IPS-NIHi7 (cell line): ENCODE results near the gene ADAMTS4.

Experiments
- DNase-seq: peaks from one replicate; pipeline ENCODE4 v3.0.0; 2012; ENCODE audit warnings: mixed read lengths; ENCODE audit errors: extremely low spot score

The ADAMTS4 gene

GRCh38 chr1:161174911-161175310 lies 23.9 kb downstream of the ADAMTS4 start:
- no peak for DNase-seq

GRCh38 chr1:161173711-161174110 lies 25.1 kb downstream of the ADAMTS4 start:
- no peak for DNase-seq

DNA sequence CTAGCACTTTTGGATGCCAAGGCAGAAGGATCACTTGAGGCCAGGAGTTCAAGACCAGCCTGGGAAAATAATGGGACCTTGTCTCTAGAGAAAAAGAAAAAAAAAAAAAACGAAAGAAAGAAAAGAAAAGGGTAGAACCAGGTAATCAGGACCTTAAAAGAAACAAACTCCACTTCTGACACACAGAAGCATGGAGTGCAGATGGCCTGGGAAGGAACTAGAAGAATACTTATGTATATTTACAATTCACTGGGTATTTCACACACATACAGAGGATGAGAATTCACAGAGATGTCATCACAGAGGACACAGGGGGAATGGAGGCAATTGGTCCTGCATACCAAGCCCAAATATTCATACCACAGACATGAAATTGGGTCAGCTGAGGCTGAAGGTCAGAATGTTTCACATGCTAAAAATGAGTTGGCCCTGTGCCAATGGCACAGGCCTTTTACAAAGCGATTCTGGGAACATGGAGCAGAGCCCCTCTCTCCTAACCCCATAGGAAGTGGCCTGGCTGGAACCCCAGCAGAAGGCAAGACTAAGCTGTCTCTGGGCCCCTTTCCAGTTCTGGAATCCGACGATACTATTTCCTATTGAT lies 26.0 kb downstream of the ADAMTS4 start:
- DNase-seq: no peak

DNA sequence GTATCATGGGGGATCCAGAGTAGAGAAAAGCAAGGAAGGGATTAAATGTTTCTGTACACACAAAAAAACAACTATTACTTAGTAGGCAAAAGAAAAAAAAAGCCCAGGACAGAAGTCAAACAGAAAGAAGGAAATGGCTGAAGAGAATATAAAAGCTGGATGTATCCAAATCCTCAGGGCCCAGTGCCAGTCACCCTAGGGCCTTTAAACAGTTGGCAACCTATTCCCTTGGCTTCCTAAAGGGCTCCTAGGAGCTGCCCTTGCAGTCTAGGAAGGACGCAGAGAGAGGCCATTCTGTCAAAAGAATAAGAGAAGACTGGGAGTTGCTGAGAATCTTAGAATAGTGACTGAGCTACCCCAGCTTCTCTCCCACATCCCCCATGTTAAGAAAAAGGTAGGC lies 26.5 kb downstream of the ADAMTS4 start:
- DNase-seq: no peak

DNA sequence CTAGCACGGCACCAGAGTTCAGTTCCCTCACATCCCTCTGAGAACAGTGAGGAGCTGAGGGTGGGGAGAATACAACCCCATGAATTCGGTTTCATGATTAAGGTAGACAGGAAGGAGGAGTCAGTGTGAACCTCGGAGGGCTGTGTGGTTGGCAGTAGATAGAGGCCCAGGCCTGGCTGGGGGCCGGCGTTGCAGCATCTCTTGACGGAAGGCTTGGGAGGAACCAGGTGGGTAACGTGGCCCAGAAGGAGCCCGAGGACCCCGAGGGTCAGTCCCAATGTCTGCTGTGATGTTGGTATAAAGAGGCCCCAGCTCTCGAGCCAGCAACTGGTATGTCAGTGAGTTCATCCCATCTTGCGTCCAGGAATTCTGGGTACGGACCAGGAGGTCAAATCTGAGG lies 27.2 kb downstream of the ADAMTS4 start:
- DNase-seq: no peak

- no peak for DNase-seq
Measured at GRCh38 chr1:161171191-161171590, 27.7 kb downstream of the ADAMTS4 start.

DNA sequence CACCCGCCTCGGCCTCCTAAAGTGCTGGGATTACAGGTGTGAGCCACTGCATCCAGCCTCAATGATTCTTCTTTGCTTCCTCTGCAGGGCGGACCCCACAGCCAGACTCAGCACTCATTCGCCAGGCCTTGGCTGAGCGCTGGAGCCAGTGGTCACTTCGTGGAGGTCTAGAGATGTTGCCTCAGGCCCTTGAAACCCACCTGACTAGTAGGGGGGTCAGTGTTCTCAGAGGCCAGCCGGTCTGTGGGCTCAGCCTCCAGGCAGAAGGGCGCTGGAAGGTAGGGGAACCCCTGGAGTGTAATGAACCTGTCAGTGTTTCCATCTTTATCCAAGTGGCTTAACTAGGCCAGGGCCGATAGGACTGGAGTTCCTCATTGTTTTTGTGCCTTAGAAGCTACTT lies 29.9 kb downstream of the ADAMTS4 start:
- DNase-seq: no peak

DNA sequence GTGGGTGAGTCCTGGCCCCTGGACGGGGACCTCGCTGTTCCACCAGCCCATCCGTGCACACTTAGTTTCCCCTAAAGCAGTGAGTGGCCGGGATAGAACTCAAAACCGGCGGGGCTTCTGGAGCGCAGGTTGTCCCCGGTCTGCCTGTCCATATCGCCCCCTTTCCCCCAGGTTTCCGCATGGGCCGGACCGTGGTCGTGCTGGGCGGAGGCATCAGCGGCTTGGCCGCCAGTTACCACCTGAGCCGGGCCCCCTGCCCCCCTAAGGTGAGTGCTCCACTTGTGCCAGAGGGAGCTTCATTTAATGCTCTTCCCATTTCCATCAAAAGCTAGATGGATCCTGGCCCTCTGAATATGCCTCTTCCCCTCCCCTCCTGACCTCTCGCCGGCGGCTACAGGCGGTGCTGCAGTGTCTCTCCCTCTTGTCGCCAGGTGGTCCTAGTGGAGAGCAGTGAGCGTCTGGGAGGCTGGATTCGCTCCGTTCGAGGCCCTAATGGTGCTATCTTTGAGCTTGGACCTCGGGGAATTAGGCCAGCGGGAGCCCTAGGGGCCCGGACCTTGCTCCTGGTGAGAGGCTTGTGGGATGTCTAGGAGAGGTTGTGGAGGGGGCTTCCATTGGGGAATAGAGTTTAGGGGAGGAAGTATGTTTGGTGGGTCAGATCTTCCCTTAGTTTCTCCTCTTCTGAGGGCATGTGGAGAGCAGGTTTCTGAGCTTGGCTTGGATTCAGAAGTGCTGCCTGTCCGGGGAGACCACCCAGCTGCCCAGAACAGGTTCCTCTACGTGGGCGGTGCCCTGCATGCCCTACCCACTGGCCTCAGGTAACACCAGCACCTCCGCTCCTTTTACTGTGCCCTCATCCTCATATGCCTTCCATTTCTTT lies 31.9 kb downstream of the ADAMTS4 start:
- DNase-seq: peak; percentile 35

GRCh38 chr1:161165742-161166668 lies 32.8 kb downstream of the ADAMTS4 start, which contains the start of gene PPOX:
Gene PPOX (plus strand): TSS chr1:161166426. CDS start chr1:161166848, 422 bp downstream.
- DNase-seq: peak; percentile 93

DNA sequence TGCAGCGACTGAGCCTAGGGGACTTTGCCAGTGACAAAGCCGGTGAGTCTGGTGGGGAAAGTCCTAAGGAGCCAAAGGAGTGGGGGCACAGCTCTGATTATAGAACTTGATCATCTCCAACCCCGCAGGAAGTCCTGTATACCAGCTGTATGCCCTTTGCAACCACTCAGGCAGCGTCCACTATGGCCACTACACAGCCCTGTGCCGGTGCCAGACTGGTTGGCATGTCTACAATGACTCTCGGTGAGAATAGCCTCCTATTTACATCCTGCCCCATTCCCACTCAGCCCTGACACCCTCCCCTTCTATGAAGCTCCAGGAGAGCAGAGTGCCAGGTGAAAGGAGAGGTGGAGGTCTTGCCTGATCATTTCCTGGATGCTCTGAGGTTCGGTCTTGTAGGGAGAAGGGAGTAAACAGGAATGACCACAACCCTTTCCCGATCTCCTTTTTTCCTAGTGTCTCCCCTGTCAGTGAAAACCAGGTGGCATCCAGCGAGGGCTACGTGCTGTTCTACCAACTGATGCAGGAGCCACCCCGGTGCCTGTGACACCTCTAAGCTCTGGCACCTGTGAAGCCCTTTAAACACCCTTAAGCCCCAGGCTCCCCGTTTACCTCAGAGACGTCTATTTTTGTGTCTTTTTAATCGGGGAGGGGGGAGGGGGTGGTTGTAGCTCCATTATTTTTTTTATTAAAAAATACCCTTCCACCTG lies 33.8 kb downstream of the ADAMTS4 start:
- DNase-seq: no peak

DNA sequence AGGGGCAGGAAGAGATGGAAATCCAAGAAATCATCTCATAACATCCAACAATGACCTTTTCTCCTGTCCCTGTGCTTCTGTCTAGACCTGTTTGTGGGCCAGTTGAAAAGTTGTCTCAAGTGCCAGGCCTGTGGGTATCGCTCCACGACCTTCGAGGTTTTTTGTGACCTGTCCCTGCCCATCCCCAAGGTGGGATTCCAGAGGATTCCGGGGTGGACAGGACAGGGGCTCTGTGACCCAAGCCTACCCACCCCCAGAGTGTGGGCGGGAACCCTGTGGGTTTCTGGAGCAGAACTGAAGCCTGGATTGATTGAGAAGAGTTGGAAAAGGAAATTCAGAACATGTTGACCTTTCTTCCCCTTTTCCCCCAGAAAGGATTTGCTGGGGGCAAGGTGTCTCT lies 35.1 kb downstream of the ADAMTS4 start:
- DNase-seq: no peak

- no peak for DNase-seq
Measured at GRCh38 chr1:161162806-161163205, 36.0 kb downstream of the ADAMTS4 start.

- no peak for DNase-seq
Measured at GRCh38 chr1:161162052-161162451, 36.8 kb downstream of the ADAMTS4 start.

DNA sequence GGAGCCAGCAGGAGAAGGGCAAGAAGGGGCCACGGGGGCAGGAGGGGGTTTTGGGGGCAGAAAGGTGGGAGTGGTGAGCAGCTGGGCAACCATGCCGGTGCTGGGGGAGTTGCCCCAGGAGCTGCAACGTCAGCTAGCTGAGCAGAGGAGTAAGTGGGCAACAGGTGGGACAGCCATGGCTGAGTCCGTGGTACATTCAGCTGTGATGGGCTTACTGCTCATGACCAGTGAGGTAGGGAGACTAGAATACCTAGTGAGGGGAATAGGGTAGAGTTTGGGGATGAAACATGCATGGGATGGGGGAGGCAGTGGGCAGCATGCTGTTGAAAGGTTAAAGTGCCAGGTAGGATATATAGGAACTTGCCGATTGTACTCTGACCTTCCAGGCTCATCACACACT lies 37.2 kb downstream of the ADAMTS4 start:
- no peak for DNase-seq

DNA sequence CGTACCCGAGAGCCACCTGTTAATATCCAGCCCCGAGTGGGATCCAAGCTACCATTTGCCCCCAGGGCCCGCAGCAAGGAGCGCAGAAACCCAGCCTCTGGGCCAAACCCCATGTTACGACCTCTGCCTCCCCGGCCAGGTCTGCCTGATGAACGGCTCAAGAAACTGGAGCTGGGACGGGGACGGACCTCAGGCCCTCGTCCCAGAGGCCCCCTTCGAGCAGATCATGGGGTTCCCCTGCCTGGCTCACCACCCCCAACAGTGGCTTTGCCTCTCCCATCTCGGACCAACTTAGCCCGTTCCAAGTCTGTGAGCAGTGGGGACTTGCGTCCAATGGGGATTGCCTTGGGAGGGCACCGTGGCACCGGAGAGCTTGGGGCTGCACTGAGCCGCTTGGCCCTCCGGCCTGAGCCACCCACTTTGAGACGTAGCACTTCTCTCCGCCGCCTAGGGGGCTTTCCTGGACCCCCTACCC lies 38.1 kb downstream of the ADAMTS4 start:
- DNase-seq: no peak

GRCh38 chr1:161159913-161160243 lies 39.0 kb downstream of the ADAMTS4 start:
- DNase-seq: no peak

DNA sequence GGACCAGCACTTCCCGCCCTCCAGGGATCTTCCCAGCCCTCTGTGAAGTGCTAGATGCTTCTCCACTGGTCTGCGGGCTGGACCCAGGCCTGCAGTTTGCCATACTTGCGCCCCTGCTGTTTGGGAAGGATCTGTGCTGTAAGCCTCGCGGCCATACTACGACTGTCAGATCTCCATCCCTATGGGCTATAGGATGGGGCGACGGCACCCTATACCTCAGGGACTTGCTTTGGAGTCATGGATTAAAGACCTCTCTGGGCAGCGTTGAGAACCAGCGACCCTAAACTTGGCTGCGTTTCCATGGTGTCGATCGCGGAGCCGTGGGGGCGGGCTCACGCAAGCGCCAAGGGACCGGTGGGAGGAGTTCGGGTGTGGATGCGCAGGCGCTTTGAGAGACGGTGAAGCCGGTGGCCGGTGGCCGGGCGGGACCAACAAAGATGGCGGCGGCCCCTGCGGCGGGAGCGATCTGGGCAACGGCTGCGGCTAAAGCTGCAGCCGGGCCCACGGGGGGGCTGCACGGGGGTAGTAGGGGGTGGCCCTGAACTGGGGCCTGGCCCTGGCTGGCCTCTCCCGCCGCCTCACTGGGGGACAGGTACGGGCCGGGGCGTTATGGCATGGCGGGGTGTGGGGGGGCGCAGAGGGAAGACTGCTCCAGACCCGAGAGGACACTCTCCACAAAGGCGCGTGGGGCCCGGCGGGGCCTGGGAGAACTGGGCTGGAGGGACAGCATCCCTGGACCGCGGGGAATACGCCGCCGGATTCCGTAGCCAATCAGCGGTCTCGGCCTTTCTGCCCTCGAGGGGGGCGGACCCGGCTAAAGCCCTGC lies 39.6 kb downstream of the ADAMTS4 start, which contains the start of gene USP21:
TSS of gene USP21 (plus strand) at position 414 of the 826 bp plus-strand sequence. CDS start 1,141 bp downstream, outside the sequence.
- DNase-seq: peak; percentile 97

- DNase-seq: no peak
Measured at GRCh38 chr1:161158316-161159010, 40.4 kb downstream of the ADAMTS4 start.

GRCh38 chr1:161157867-161158266 lies 41.0 kb downstream of the ADAMTS4 start:
- no peak for DNase-seq
